ENCODE data around the gene ADAMTS6. TPM values are rescaled to one million over a fixed set of nuclear protein-coding genes. Genes with fewer than 3 reads are reported as not detected.

Gene ADAMTS6
- polyA plus RNA-seq, 3 donors, result 0.01 TPM; not detected in 2

DNA sequence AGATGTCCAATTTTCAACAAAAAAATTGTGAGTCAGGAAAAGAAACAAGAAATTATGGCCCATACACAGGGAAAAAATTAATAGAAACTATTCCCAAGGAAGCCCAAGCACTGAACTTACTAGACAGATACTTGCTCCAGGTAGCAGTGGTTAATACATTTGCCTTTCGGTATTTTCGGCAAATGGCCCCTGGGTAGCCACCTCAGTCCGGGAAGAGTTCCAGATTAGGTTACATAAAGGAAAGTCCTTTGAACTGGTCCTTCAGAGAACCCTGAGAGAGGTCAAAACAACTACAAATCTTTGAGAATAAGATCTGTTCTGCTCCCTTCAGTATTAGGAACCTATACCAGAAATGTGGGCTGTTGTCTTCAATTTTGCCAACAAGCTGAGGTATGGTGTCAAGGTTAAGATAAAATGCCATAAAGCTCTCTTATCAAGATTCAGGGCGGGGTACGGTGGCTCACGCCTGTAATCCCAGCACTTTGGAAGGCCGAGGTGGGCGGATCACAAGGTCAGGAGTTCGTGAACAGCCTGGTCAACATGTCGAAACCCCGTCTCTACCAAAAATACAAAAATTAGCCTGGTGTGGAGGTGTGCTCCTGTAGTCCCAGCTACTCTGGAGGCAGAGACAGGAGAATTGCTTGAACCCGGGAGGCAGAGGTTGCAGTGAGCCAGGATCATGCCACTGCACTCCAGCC is 369.6 kb downstream of the ADAMTS6 start:
- Mint-ChIP-seq H3K36me3 (no peaks in the 10 kb centered on the region), H3K27me3 (ENCODE audit: low read depth in 3 of 3) (no peaks in the 10 kb centered on the region), H3K27ac (no peak overlapping the region), H3K9me3 (peaks cover 0 to 11% (median 8%) of the 10 kb centered on the region in 7 donors), H3K4me1 (no peaks in the 10 kb centered on the region), H3K4me3 (no peak overlapping the region)
- Histone ChIP-seq H4K20me1 (ENCODE audit: insufficient read depth, low read length) (no peaks in the 10 kb centered on the region), H3K79me2 (ENCODE audit: insufficient read depth, low read length) (no peaks in the 10 kb centered on the region), H3K27me3 (ENCODE audit: control insufficient read depth in 2 of 2, insufficient read depth in 2 of 2, low read length in 2 of 2) (no peaks in the 10 kb centered on the region), H3K9ac (ENCODE audit: insufficient read depth, low read length, poor library complexity, severe bottlenecking) (no peak overlapping the region), H2AFZ (ENCODE audit: insufficient read depth, low read depth, low read length, poor library complexity, severe bottlenecking) (no peak overlapping the region), H3K4me2 (replicated peaks; ENCODE audit: extremely low read depth, low read length, poor library complexity, severe bottlenecking) (no peak overlapping the region), H3K36me3 (replicated peaks in 1 of 2; ENCODE audit: control insufficient read depth in 1 of 2, insufficient read depth in 2 of 2, low read length in 2 of 2) (no peaks in the 10 kb centered on the region), H3K9me3 (replicated peaks in 1 of 2; ENCODE audit: control insufficient read depth in 1 of 2, insufficient read depth in 1 of 2, low read length in 2 of 2) (peaks cover 0 to 3% of the 10 kb centered on the region in 2 donors), H3K4me1 (ENCODE audit: control insufficient read depth in 1 of 2, insufficient read depth in 2 of 2, low read length in 2 of 2) (no peaks in the 10 kb centered on the region), H3K27ac (ENCODE audit: low read depth in 1 of 2, low read length in 2 of 2) (no peak overlapping the region), H3K4me3 (replicated peaks in 1 of 3; ENCODE audit: low read depth in 2 of 3, low read length in 3 of 3) (no peak overlapping the region)
- WGBS (ENCODE audit: insufficient coverage), result 100% methylated on average over 3 of the region's 12 CpGs
- no peak for TF ChIP-seq CTCF (IDR thresholded peaks at IDR 0.05)
- no peak for DNase-seq
- intact Hi-C loops (cut with micrococcal nuclease), result no loop called here

GRCh38 chr5:65108786-65109743 is 372.7 kb downstream of the ADAMTS6 start:
- H3K79me2 ChIP-seq (ENCODE audit: insufficient read depth, low read length), result no peaks in the 10 kb centered on the region
- Mint-ChIP-seq H3K27me3 (ENCODE audit: low read depth in 3 of 3) (peaks cover 1 to 2% (median 2%) of the 10 kb centered on the region in 3 donors), H3K9me3 (peaks cover 0 to 7% (median 5%) of the 10 kb centered on the region in 7 donors), H3K4me3 (no peak overlapping the region), H3K36me3 (no peaks in the 10 kb centered on the region), H3K27ac (no peak overlapping the region), H3K4me1 (no peaks in the 10 kb centered on the region)
- intact Hi-C loops (cut with micrococcal nuclease), result loop anchor here in 1 of 2 donors (10.0 kb wide), 1 partner anchor 376 kb away; the partner anchor contains the start of gene ADAMTS6
- no peak overlapping the region for H3K4me3 ChIP-seq (replicated peaks in 1 of 3; ENCODE audit: low read depth in 2 of 3, low read length in 3 of 3)
- no peaks in the 10 kb centered on the region for H3K9me3 ChIP-seq (replicated peaks in 1 of 2; ENCODE audit: control insufficient read depth in 1 of 2, insufficient read depth in 1 of 2, low read length in 2 of 2)
- H3K36me3 ChIP-seq (replicated peaks in 1 of 2; ENCODE audit: control insufficient read depth in 1 of 2, insufficient read depth in 2 of 2, low read length in 2 of 2), result no peaks in the 10 kb centered on the region
- no peak overlapping the region for H3K4me2 ChIP-seq (replicated peaks; ENCODE audit: extremely low read depth, low read length, poor library complexity, severe bottlenecking)
- no peaks in the 10 kb centered on the region for H3K4me1 ChIP-seq (ENCODE audit: control insufficient read depth in 1 of 2, insufficient read depth in 2 of 2, low read length in 2 of 2)
- H3K27me3 ChIP-seq (ENCODE audit: control insufficient read depth in 2 of 2, insufficient read depth in 2 of 2, low read length in 2 of 2), result no peaks in the 10 kb centered on the region
- no peak overlapping the region for H2AFZ ChIP-seq (ENCODE audit: insufficient read depth, low read depth, low read length, poor library complexity, severe bottlenecking)
- no peak overlapping the region for H3K9ac ChIP-seq (ENCODE audit: insufficient read depth, low read length, poor library complexity, severe bottlenecking)
- no peaks in the 10 kb centered on the region for H4K20me1 ChIP-seq (ENCODE audit: insufficient read depth, low read length)
- WGBS (ENCODE audit: insufficient coverage), result no CpG with 5 or more reads among the region's 3 CpGs
- TF ChIP-seq CTCF (IDR thresholded peaks at IDR 0.05), result no peak
- DNase-seq, result no peak
- no peak overlapping the region for H3K27ac ChIP-seq (ENCODE audit: low read depth in 1 of 2, low read length in 2 of 2)

Data from CD14-positive monocyte (primary cell).